ENCODE data around the gene ARL8B. TPM values are rescaled to one million over a fixed set of nuclear protein-coding genes. Genes with fewer than 3 reads are reported as not detected.

The ARL8B gene
- total RNA-seq, 1 experiment from 2014 or later, result 43.8 TPM

DNA sequence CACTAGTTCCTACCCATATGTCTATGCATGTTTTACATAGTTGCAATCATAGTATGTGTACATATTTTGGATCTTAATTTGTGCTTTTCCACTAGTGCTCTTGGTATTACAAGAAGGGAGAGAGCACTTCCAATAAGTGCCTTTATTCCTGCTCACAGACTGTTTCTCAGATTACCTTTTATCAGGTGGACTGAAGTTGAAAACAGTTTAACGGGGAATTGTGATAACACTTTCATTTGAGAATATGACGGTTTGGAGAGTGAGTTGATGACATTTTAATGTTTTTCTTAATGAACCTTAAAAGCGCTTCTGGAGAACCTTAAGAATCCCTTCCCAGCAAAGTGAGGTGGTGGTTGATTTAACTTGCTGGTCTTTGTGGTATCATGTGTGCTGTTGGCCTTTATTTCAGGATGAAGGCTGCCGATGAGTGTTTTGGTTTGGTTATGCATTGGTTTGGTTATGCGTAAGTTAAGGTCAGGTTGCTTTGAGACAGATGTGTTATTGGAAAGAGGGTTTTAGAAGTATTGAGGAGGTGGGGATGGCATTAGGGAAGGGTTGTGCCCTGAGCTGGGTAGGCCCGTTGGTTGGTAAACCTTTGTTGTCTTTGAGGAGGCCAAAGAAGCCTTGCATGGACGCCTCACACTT is 68.2 kb downstream of the ARL8B start:
- no TSS peak for BruUV-seq (replicated peaks)
- ChIA-PET CTCF (no interaction called here), POLR2A (ENCODE audit: unreplicated experiment) (no interaction called here)
- TF ChIP-seq, protein P1, sequence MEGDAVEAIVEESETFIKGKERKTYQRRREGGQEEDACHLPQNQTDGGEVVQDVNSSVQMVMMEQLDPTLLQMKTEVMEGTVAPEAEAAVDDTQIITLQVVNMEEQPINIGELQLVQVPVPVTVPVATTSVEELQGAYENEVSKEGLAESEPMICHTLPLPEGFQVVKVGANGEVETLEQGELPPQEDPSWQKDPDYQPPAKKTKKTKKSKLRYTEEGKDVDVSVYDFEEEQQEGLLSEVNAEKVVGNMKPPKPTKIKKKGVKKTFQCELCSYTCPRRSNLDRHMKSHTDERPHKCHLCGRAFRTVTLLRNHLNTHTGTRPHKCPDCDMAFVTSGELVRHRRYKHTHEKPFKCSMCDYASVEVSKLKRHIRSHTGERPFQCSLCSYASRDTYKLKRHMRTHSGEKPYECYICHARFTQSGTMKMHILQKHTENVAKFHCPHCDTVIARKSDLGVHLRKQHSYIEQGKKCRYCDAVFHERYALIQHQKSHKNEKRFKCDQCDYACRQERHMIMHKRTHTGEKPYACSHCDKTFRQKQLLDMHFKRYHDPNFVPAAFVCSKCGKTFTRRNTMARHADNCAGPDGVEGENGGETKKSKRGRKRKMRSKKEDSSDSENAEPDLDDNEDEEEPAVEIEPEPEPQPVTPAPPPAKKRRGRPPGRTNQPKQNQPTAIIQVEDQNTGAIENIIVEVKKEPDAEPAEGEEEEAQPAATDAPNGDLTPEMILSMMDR (conservative IDR thresholded peaks at IDR 0.05; ENCODE audit: low read depth, low read length), result no peak
- TF ChIP-seq EZH2 (IDR thresholded peaks at IDR 0.05; ENCODE audit: low read length, unreplicated experiment) (no peak), EZH2phosphoT487 (IDR thresholded peaks at IDR 0.05; ENCODE audit: borderline replicate concordance, low read length) (no peak)
- Histone ChIP-seq H3K9ac (ENCODE audit: low read length) (no peak overlapping the region), H3K9me3 (ENCODE audit: low read length) (no peaks in the 10 kb centered on the region), H3K36me3 (ENCODE audit: low read depth, low read length) (no peaks in the 10 kb centered on the region), H2AFZ (ENCODE audit: low read length) (no peak overlapping the region), H3K27me3 (ENCODE audit: low read length) (no peaks in the 10 kb centered on the region), H4K20me1 (ENCODE audit: low read length) (peaks cover 18% of the 10 kb centered on the region), H3K4me3 (ENCODE audit: low read length) (peak overlapping the region; percentile 83; the same call in 1 of the 2 replicates), H3F3A (ENCODE audit: low read length, unreplicated experiment) (peaks cover 5% of the 10 kb centered on the region), H3K4me1 (ENCODE audit: insufficient read depth, low read length) (peaks cover 57% of the 10 kb centered on the region), H3K27ac (ENCODE audit: low read length) (no peak overlapping the region), H3K79me2 (ENCODE audit: low read length) (peaks cover 70% of the 10 kb centered on the region), H3K9me2 (replicated peaks; ENCODE audit: low read length) (no peaks in the 10 kb centered on the region), H3K4me2 (ENCODE audit: low read length) (peak overlapping the region; percentile 79)
- no peak for ATAC-seq
- DNase-seq, result no peak
- intact Hi-C loops (cut with micrococcal nuclease), result no loop called here

DNA sequence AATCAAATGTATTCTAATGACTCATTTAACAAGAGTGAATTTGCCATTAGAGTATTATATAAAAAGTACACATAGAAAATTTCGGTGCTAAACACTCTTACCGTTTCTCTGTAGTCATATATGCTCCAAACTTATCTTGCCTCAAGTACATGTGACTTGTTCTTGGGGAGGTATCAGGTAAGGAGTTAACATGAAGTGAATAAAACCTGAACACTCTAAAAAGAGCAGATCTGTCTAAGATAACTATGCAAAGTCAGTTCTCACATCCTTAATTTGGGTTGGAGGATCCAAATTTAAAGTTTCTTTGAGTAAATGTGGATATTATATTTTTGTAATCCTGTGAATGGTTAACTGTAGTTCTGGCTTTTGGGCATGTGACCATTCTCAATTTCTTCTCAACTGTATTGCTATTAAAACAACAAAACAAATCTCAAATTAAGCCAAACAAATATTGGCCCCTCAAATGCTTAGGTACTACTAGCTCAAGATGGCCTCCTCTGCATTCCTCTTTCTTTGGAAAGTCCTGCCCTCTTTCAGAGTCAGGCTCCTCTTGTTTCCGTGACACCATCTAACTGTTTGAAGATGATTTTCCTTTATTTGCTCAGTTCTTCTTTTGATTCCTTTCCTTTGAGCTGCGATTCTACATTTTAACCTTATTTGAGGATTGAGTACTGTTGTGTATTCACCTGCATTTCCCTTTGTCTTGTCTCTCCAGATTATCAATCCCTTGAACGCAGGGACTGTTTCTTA is 69.6 kb downstream of the ARL8B start:
- peaks cover 6% of the 10 kb centered on the region for H3F3A ChIP-seq (ENCODE audit: low read length, unreplicated experiment)
- no peaks in the 10 kb centered on the region for H3K9me3 ChIP-seq (ENCODE audit: low read length)
- H3K9ac ChIP-seq (ENCODE audit: low read length), result no peak overlapping the region
- no peak for DNase-seq
- ATAC-seq, result no peak
- no peak overlapping the region for H2AFZ ChIP-seq (ENCODE audit: low read length)
- ChIA-PET POLR2A (ENCODE audit: unreplicated experiment) (no interaction called here), CTCF (no interaction called here)
- intact Hi-C loops (cut with micrococcal nuclease), result no loop called here
- peaks cover 18% of the 10 kb centered on the region for H4K20me1 ChIP-seq (ENCODE audit: low read length)
- TF ChIP-seq EZH2 (IDR thresholded peaks at IDR 0.05; ENCODE audit: low read length, unreplicated experiment), result no peak
- TF ChIP-seq, protein P1 (conservative IDR thresholded peaks at IDR 0.05; ENCODE audit: low read depth, low read length), result no peak
- no peak for TF ChIP-seq EZH2phosphoT487 (IDR thresholded peaks at IDR 0.05; ENCODE audit: borderline replicate concordance, low read length)
- H3K9me2 ChIP-seq (replicated peaks; ENCODE audit: low read length), result no peaks in the 10 kb centered on the region
- H3K36me3 ChIP-seq (ENCODE audit: low read depth, low read length), result 0 out of 2 replicates have a peak, but pooled peaks cover 3% of the 10 kb centered on the region
- H3K79me2 ChIP-seq (ENCODE audit: low read length), result peaks cover 84% of the 10 kb centered on the region
- H3K27me3 ChIP-seq (ENCODE audit: low read length), result no peaks in the 10 kb centered on the region
- peaks cover 67% of the 10 kb centered on the region for H3K4me1 ChIP-seq (ENCODE audit: insufficient read depth, low read length)
- no TSS peak for BruUV-seq (replicated peaks)
- H3K4me3 ChIP-seq (ENCODE audit: low read length), result no peak overlapping the region
- H3K4me2 ChIP-seq (ENCODE audit: low read length), result no peak overlapping the region
- H3K27ac ChIP-seq (ENCODE audit: low read length), result no peak overlapping the region

All from PC-3 (cell line).